Measurements from ENCODE around the gene RHOT1.

DNA sequence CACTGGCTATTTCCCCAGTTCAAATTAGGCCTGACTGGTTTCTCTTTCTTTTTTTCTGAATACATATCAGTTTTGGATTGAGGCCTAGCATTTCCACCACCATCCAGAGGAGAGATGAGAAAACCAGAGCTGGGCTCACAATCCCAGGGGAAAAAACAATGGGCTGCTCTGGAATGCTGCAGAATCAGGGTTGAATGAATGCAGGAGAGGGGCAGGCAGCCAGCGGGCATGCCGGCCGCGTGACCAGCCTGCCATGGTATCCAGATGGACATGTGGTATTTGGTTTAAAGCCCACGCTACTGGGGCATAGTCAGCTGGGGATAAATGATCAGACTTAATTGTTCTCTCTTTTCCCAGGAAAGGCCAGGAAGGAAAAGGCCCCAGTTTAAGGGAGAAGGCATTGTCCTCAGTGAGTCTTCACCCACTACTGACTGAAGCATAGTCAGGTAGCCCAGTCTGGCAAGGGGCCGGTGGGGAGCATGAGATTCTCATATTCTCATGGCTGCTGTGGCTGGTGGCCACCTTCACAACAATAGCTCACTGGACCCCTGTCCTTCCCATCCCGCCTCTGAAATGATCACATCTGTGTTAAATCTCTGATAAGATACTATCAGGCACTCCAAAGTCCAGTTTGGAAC is 38.7 kb upstream of the RHOT1 start:
- TF ChIP-seq CTCF (IDR thresholded peaks at IDR 0.05) (no peak), EZH2 (IDR thresholded peaks at IDR 0.05) (no peak), EZH2phosphoT487 (IDR thresholded peaks at IDR 0.05) (no peak)

Measured in neural progenitor cell (in vitro differentiated cells).